Measurements from ENCODE around the gene CNPPD1. TPM values are rescaled to one million over a fixed set of nuclear protein-coding genes. Genes with fewer than 3 reads are reported as not detected.

The CNPPD1 gene
- polyA plus RNA-seq, 2 of the 4 experiments (the other 2 are of a cell fraction) = 22.4 to 27.6 TPM

- no peak for FAIRE-seq
- Histone ChIP-seq H3K4me1 (peaks cover 12% of the 10 kb centered on the region), H3K4me3 (no peak overlapping the region), H3K27ac (no peak overlapping the region), H3K4me2 (no peak overlapping the region), H3K9me3 (no peaks in the 10 kb centered on the region)
- POLR2A ChIA-PET = no interaction called here
- CTCF ChIA-PET = interaction anchor here (1.0 to 1.9 kb wide), 6 partner anchors 14 to 154 kb away, joined by 4 to 12 read pairs (median 4); no protein-coding TSS in a partner anchor
- ATAC-seq = no peak
- no peak for DNase-seq (ENCODE audit: low read depth in 1 of 2, low spot score in 1 of 2)
- no peak for TF ChIP-seq POLR2A (IDR thresholded peaks at IDR 0.05; ENCODE audit: low read length)
- TF ChIP-seq ZNF302 (CRISPR knock-in tag; IDR thresholded peaks at IDR 0.05) = no peak
- TF ChIP-seq MAZ (IDR thresholded peaks at IDR 0.05; ENCODE audit: borderline replicate concordance, low read depth, low read length) = no peak
- no peak for TF ChIP-seq KDM1A (IDR thresholded peaks at IDR 0.05; ENCODE audit: low read depth)
- no peak for TF ChIP-seq NR3C1 (IDR thresholded peaks at IDR 0.05)
- TF ChIP-seq RAD21 (conservative IDR thresholded peaks at IDR 0.05 in 1 of 2, IDR thresholded peaks at IDR 0.05 in 1 of 2) = no peak
- no peak for TF ChIP-seq PBX3 (IDR thresholded peaks at IDR 0.05)
- WGBS (ENCODE audit: missing lambda C conversion rate) = 90% methylated on average over 4 of the region's 4 CpGs
Measured at GRCh38 chr2:219133976-219134375, 42.7 kb downstream of the CNPPD1 start.

DNA sequence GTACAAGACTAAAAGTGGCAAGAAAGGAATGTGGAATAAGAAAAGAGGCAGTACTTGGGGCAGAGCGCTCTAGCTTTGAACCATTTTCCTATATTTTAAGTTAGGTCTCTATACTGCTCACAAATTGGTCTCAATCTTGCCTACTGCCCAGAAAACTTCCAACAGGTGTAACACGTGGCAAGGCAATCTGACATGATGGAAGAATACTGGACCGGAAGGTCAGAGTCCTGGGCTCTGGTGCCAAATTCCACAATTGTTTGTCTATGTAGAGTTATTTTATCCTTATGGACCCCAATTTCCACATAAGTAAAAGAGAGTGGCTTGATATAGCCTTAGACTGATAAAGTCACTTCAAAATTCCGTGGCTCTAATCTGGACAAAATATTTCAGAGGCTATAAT lies 45.0 kb downstream of the CNPPD1 start:
- Histone ChIP-seq H3K4me3 (no peak overlapping the region), H3K27ac (no peak overlapping the region), H3K4me2 (peak overlapping the region; percentile 34; the same call in 2 of the 3 replicates), H3K4me1 (peaks cover 21% of the 10 kb centered on the region), H3K9me3 (no peaks in the 10 kb centered on the region)
- TF ChIP-seq RNF2 (IDR thresholded peaks at IDR 0.05; ENCODE audit: borderline replicate concordance, low read depth) = no peak
- TF ChIP-seq, protein P1, sequence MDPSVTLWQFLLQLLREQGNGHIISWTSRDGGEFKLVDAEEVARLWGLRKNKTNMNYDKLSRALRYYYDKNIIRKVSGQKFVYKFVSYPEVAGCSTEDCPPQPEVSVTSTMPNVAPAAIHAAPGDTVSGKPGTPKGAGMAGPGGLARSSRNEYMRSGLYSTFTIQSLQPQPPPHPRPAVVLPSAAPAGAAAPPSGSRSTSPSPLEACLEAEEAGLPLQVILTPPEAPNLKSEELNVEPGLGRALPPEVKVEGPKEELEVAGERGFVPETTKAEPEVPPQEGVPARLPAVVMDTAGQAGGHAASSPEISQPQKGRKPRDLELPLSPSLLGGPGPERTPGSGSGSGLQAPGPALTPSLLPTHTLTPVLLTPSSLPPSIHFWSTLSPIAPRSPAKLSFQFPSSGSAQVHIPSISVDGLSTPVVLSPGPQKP (IDR thresholded peaks at IDR 0.05; ENCODE audit: low read depth, low read length) = no peak
- CTCF ChIA-PET = interaction anchor here (1.0 to 3.1 kb wide), 6 partner anchors 12 to 152 kb away, joined by 3 to 30 read pairs (median 6); no protein-coding TSS in a partner anchor
- POLR2A ChIA-PET = no interaction called here
- no peak for FAIRE-seq
- DNase-seq (ENCODE audit: low read depth in 1 of 2, low spot score in 1 of 2) = no peak
- 79% methylated on average over 4 of the region's 4 CpGs for WGBS (ENCODE audit: missing lambda C conversion rate)
- ATAC-seq = no peak

GRCh38 chr2:219131327-219131726 lies 45.4 kb downstream of the CNPPD1 start:
- TF ChIP-seq KDM5A (IDR thresholded peaks at IDR 0.05) = no peak
- TF ChIP-seq CEBPB (IDR thresholded peaks at IDR 0.05) = 0 out of 4 replicates have a peak, but pooled peaks of 1 of the 2 experiments have one; percentile 22
- peak; percentile 37; the same call in 1 of the 2 replicates for TF ChIP-seq GATA3 (IDR thresholded peaks at IDR 0.05; ENCODE audit: borderline replicate concordance)
- no peak for TF ChIP-seq PBX3 (IDR thresholded peaks at IDR 0.05)
- no peak for TF ChIP-seq SMC3 (IDR thresholded peaks at IDR 0.05)
- no peak for TF ChIP-seq RARB (CRISPR knock-in tag; IDR thresholded peaks at IDR 0.05)
- Histone ChIP-seq H3K4me1 (peaks cover 25% of the 10 kb centered on the region), H3K4me2 (peak overlapping the region; percentile 34; the same call in 2 of the 3 replicates), H3K9me3 (no peaks in the 10 kb centered on the region), H3K4me3 (no peak overlapping the region), H3K27ac (no peak overlapping the region)
- ATAC-seq (no peak), FAIRE-seq (no peak), DNase-seq (ENCODE audit: low read depth in 1 of 2, low spot score in 1 of 2) (no peak)
- ChIA-PET POLR2A (no interaction called here), CTCF (interaction anchor here (0.9 to 3.8 kb wide), 7 partner anchors 11 to 164 kb away, joined by 3 to 30 read pairs (median 7); no protein-coding TSS in a partner anchor)
- 11% methylated on average over 3 of the region's 3 CpGs for WGBS (ENCODE audit: missing lambda C conversion rate)

DNA sequence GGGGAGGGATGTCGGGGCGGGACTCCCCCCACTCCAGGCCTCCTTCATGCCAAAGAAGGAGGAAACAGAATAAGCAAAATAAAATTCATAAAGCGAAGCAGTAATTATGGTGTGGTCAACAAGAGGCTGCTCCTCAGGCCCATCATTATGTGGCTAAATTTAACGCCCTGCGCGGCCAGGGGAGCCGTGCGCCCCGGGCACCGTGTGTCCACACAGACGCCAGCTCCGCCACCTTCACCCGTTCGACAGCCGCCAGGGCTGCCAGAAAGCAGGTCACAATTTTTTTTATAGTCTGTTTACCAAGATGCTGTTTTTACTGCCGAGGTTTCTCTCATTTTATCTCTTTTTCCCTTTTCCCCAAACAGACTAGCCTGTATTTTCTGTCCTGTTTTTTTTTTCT lies 47.1 kb downstream of the CNPPD1 start:
- CTCF ChIA-PET = interaction anchor here (0.6 to 3.8 kb wide), 10 partner anchors 10 to 175 kb away, joined by 3 to 18 read pairs (median 5); no protein-coding TSS in a partner anchor
- H3K27ac ChIP-seq = no peak overlapping the region
- no peak for ATAC-seq
- no peak for FAIRE-seq
- H3K4me1 ChIP-seq = peaks cover 42% of the 10 kb centered on the region
- no peak overlapping the region for H3K4me2 ChIP-seq
- no peak overlapping the region for H3K4me3 ChIP-seq
- POLR2A ChIA-PET = no interaction called here
- 94% methylated on average over 16 of the region's 16 CpGs for WGBS (ENCODE audit: missing lambda C conversion rate)
- DNase-seq (ENCODE audit: low read depth in 1 of 2, low spot score in 1 of 2) = no peak
- H3K9me3 ChIP-seq = no peaks in the 10 kb centered on the region
- TF ChIP-seq, protein P2, sequence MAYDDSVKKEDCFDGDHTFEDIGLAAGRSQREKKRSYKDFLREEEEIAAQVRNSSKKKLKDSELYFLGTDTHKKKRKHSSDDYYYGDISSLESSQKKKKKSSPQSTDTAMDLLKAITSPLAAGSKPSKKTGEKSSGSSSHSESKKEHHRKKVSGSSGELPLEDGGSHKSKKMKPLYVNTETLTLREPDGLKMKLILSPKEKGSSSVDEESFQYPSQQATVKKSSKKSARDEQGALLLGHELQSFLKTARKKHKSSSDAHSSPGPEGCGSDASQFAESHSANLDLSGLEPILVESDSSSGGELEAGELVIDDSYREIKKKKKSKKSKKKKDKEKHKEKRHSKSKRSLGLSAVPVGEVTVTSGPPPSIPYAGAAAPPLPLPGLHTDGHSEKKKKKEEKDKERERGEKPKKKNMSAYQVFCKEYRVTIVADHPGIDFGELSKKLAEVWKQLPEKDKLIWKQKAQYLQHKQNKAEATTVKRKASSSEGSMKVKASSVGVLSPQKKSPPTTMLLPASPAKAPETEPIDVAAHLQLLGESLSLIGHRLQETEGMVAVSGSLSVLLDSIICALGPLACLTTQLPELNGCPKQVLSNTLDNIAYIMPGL (CRISPR knock-in tag; IDR thresholded peaks at IDR 0.05; ENCODE audit: borderline replicate concordance) = no peak
- TF ChIP-seq, protein P1 (IDR thresholded peaks at IDR 0.05; ENCODE audit: low read depth, low read length) = no peak
- TF ChIP-seq ZFP36 (IDR thresholded peaks at IDR 0.05; ENCODE audit: borderline replicate concordance, partially characterized antibody) (no peak), JUNB (IDR thresholded peaks at IDR 0.05) (no peak), CHD4 (IDR thresholded peaks at IDR 0.05; ENCODE audit: borderline replicate concordance) (no peak), TFCP2L1 (CRISPR knock-in tag; IDR thresholded peaks at IDR 0.05) (no peak), PBX3 (IDR thresholded peaks at IDR 0.05) (no peak), FOXS1 (CRISPR knock-in tag; IDR thresholded peaks at IDR 0.05) (no peak), CEBPB (IDR thresholded peaks at IDR 0.05) (no peak), JUN (IDR thresholded peaks at IDR 0.05) (no peak), POLR2AphosphoS2 (conservative IDR thresholded peaks at IDR 0.05; ENCODE audit: low read length) (no peak)
